HepG2 (cell line): Measurements from ENCODE around the gene TMEM86B. TPM values are rescaled to one million over a fixed set of nuclear protein-coding genes. Genes with fewer than 3 reads are reported as not detected.

ENCODE experiments used
- ATAC-seq: fragments of 200-7000 bp; cut with Tn5 transposase; 3 replicates; pipeline ENCODE4 v1.9.1; 2020; ENCODE audit warnings: mild to moderate bottlenecking, moderate library complexity
- BruUV-seq: library from RNA; stranded (reverse); fragments of 400-500 nt; replicated peaks from 2 replicates; lab custom pipeline; 2021; lab: Mats Ljungman, UMichigan
- CTCF ChIA-PET: fragments of 300-600 bp; formaldehyde crosslinking; extraction: SDS; loops from one replicate; lab custom pipeline; 2021; ENCODE audit warnings: low total read pairs, inconsistent platforms, low intra/inter-chr PET ratio; lab: Yijun Ruan, JAX
- POLR2A ChIA-PET: fragments of 350-600 bp; sonication (Branson Sonifier 250); formaldehyde crosslinking; loops from one replicate; lab custom pipeline; 2020; ENCODE audit warnings: antibody characterized with exemption, inconsistent platforms; lab: Yijun Ruan, JAX
- DNase-seq: peaks from one replicate; pipeline ENCODE4 v3.0.0-alpha.2; 2015; ENCODE audit warnings: low spot score
- FAIRE-seq: peaks from 3 replicates; lab custom pipeline; 2011; peaks lifted over from hg19 to GRCh38; lab: Jason Lieb, UNC
- H2AFZ ChIP-seq: one replicate; pipeline ENCODE4 v1.6.1; 2011; ENCODE audit warnings: low read length, inconsistent platforms
- H3K27ac ChIP-seq: fragments of 300-600 bp; 3 replicates; pipeline ENCODE4 v1.8.0; 2011; ENCODE audit warnings: mixed run types, mild to moderate bottlenecking, mixed read lengths, low read length, inconsistent platforms; ENCODE audit not compliant: insufficient read depth; ENCODE audit errors: extremely low read length
- H3K27me3 ChIP-seq, 2 experiments: fragments of 200-600 bp in 1 of 2; 2 replicates in 1 of 2; 3 replicates in 1 of 2; pipeline versions ENCODE4 v1.6.0 to v1.8.0; 2011; ENCODE audit warnings: low read length in 2 of 2, mild to moderate bottlenecking in 2 of 2, moderate library complexity in 2 of 2, inconsistent platforms in 1 of 2; ENCODE audit not compliant: insufficient read depth in 2 of 2, control insufficient read depth in 1 of 2
- H3K36me3 ChIP-seq, 2 experiments: fragments of 200-600 bp in 1 of 2; replicated peaks in 1 of 2; 2 replicates in 1 of 2; 3 replicates in 1 of 2; pipeline versions ENCODE4 v1.5.1 to v1.8.0; 2011; ENCODE audit warnings: low read length in 2 of 2, inconsistent platforms in 1 of 2; ENCODE audit not compliant: insufficient read depth in 2 of 2, control insufficient read depth in 1 of 2
- H3K4me1 ChIP-seq: 2 replicates; pipeline ENCODE4 v1.5.1; 2012; ENCODE audit warnings: low read length, inconsistent platforms; ENCODE audit not compliant: insufficient read depth
- H3K4me2 ChIP-seq: 2 replicates; pipeline ENCODE4 v1.6.0; 2011; ENCODE audit warnings: low read depth, low read length, inconsistent platforms
- H3K4me3 ChIP-seq, 3 experiments: fragments of 200-600 bp in 1 of 3; sonication (generic), shearing (Covaris generic) in 1 of 3; replicated peaks in 1 of 3; 2 replicates each; pipeline ENCODE4 v1.5.1; 2011 to 2016; ENCODE audit warnings: low read length in 3 of 3, inconsistent platforms in 2 of 3, low read depth in 2 of 3, mild to moderate bottlenecking in 2 of 3, control low read depth in 1 of 3, mixed read lengths in 1 of 3; ENCODE audit not compliant: insufficient read depth in 1 of 3
- H3K79me2 ChIP-seq: one replicate; pipeline ENCODE4 v1.6.1; 2011; ENCODE audit warnings: low read length, inconsistent platforms; ENCODE audit not compliant: insufficient read depth
- H3K9ac ChIP-seq: 2 replicates; pipeline ENCODE4 v1.6.0; 2011; ENCODE audit warnings: mild to moderate bottlenecking, low read depth, low read length, inconsistent platforms; ENCODE audit not compliant: insufficient read depth
- H3K9me3 ChIP-seq: 2 replicates; pipeline ENCODE4 v1.5.1; 2012; ENCODE audit warnings: mild to moderate bottlenecking, low read length
- H4K20me1 ChIP-seq: 2 replicates; pipeline ENCODE4 v1.6.0; 2011; ENCODE audit warnings: inconsistent platforms, mild to moderate bottlenecking, low read length, moderate library complexity; ENCODE audit not compliant: insufficient read depth
- CBX2 ChIP-seq, 2 experiments: fragments of 200-600 bp in 1 of 2; sonication (generic); formaldehyde crosslinking in 1 of 2; IDR thresholded peaks; 2 replicates each; pipeline versions ENCODE4 v1.7.0 to v1.8.1; 2018 to 2022; ENCODE audit warnings: low read depth in 2 of 2, low read length in 1 of 2, mild to moderate bottlenecking in 1 of 2, missing genetic modification reagents in 1 of 2
- FLYWCH1 ChIP-seq: sonication (generic); formaldehyde crosslinking; IDR thresholded peaks from 2 replicates; pipeline ENCODE4 v1.8.1; 2023; ENCODE audit warnings: mild to moderate bottlenecking, missing genetic modification reagents
- FOXJ3 ChIP-seq: sonication (generic); formaldehyde crosslinking; IDR thresholded peaks from 2 replicates; pipeline ENCODE4 v1.4.0; 2020; ENCODE audit warnings: missing genetic modification reagents, mild to moderate bottlenecking, borderline replicate concordance
- GFI1 ChIP-seq: sonication (generic); formaldehyde crosslinking; IDR thresholded peaks from 2 replicates; pipeline ENCODE4 v1.5.0; 2020; ENCODE audit warnings: missing genetic modification reagents, mild to moderate bottlenecking, borderline replicate concordance
- NFATC3 ChIP-seq: sonication (generic); formaldehyde crosslinking; IDR thresholded peaks from 2 replicates; pipeline ENCODE4 v1.5.1; 2020; ENCODE audit warnings: mild to moderate bottlenecking, missing genetic modification reagents
- NFIC ChIP-seq: IDR thresholded peaks from 2 replicates; pipeline ENCODE4 v1.6.1; 2012; ENCODE audit warnings: mild to moderate bottlenecking, low read length, inconsistent platforms
- PHF21A ChIP-seq: sonication (generic); formaldehyde crosslinking; IDR thresholded peaks from 2 replicates; pipeline ENCODE4 v1.5.0; 2020; ENCODE audit warnings: mild to moderate bottlenecking, missing genetic modification reagents
- SOX5 ChIP-seq: IDR thresholded peaks from 2 replicates; pipeline ENCODE4 v1.6.1; 2016; ENCODE audit warnings: borderline replicate concordance
- ZBTB34 ChIP-seq: sonication (generic); formaldehyde crosslinking; IDR thresholded peaks from 2 replicates; pipeline ENCODE4 v1.8.0; 2022; ENCODE audit warnings: mild to moderate bottlenecking, missing genetic modification reagents
- ZFP36 ChIP-seq: fragments of 150-350 bp; IDR thresholded peaks from 2 replicates; pipeline ENCODE4 v1.6.1; 2018; ENCODE audit warnings: borderline replicate concordance, low read length, low read depth; ENCODE audit not compliant: partially characterized antibody
- ZFP62 ChIP-seq: sonication (generic); formaldehyde crosslinking; IDR thresholded peaks from 2 replicates; pipeline ENCODE4 v1.4.0; 2020; ENCODE audit warnings: missing genetic modification reagents
- ZNF124 ChIP-seq: sonication (generic); formaldehyde crosslinking; IDR thresholded peaks from 2 replicates; pipeline ENCODE4 v1.4.0; 2020; ENCODE audit warnings: missing genetic modification reagents
- ZNF451 ChIP-seq: sonication (generic); formaldehyde crosslinking; IDR thresholded peaks from 2 replicates; pipeline ENCODE4 v1.5.0; 2020; ENCODE audit warnings: mild to moderate bottlenecking, missing genetic modification reagents
- ZNF460 ChIP-seq: sonication (generic); formaldehyde crosslinking; IDR thresholded peaks from 2 replicates; pipeline ENCODE4 v1.5.1; 2020; ENCODE audit warnings: missing genetic modification reagents, mild to moderate bottlenecking, borderline replicate concordance
- ZNF576 ChIP-seq: sonication (generic); formaldehyde crosslinking; IDR thresholded peaks from 2 replicates; pipeline ENCODE4 v1.4.0; 2020; ENCODE audit warnings: mild to moderate bottlenecking, missing genetic modification reagents
- ZNF773 ChIP-seq: sonication (generic); formaldehyde crosslinking; IDR thresholded peaks from 2 replicates; pipeline ENCODE4 v1.4.0; 2020; ENCODE audit warnings: missing genetic modification reagents, borderline replicate concordance
- WGBS: methylation state at CpG from one replicate; pipeline ENCODE4 v1.1.6; 2017; ENCODE audit warnings: low lambda C conversion rate; 5-methylcytosine and 5-hydroxymethylcytosine counted together
- in situ Hi-C: cut with HindIII; loops from 2 replicates; pipeline ENCODE4 v1.10.0; 2017; ENCODE audit warnings: low pct_unique_long_range_greater_than_20kb; ENCODE audit not compliant: extremely low pct_ligation_motif_present
- intact Hi-C: fragments of 100-400 bp; cut with micrococcal nuclease; formaldehyde crosslinking; loops from one replicate; pipeline ENCODE4 v1.10.0; 2022; ENCODE audit not compliant: unreplicated experiment
- polyA plus RNA-seq, 8 experiments: library from polyadenylated mRNA; depleted of rRNA in 3 of 8; stranded (reverse) in 7 of 8; unstranded in 1 of 8; fragments of >200 nt; fragmentation: Illumina TruSeq in 4 of 8; extraction: Trizol in 4 of 8; gene quantifications; 2 replicates each; pipeline versions ENCODE4 v1.2.1 to v1.2.3, GENCODE V29; 2011 to 2016; ENCODE audit warnings: low read depth in 4 of 8, missing spikeins in 1 of 8, mixed read lengths in 1 of 8; ENCODE audit not compliant: insufficient read depth in 1 of 8
- total RNA-seq, 5 experiments: library from RNA; depleted of rRNA; stranded (reverse); fragments of >200 nt; fragmentation: Illumina TruSeq; extraction: Trizol; gene quantifications; 2 replicates each; pipeline ENCODE4 v1.2.3, GENCODE V29; 2016; ENCODE audit warnings: low read depth in 1 of 5

TMEM86B gene
- total and polyA plus RNA-seq, 2 of the 13 experiments (the other 11 are each of a cell fraction or from before 2014, with no cell fraction given) = 7.7 to 9.6 TPM

DNA sequence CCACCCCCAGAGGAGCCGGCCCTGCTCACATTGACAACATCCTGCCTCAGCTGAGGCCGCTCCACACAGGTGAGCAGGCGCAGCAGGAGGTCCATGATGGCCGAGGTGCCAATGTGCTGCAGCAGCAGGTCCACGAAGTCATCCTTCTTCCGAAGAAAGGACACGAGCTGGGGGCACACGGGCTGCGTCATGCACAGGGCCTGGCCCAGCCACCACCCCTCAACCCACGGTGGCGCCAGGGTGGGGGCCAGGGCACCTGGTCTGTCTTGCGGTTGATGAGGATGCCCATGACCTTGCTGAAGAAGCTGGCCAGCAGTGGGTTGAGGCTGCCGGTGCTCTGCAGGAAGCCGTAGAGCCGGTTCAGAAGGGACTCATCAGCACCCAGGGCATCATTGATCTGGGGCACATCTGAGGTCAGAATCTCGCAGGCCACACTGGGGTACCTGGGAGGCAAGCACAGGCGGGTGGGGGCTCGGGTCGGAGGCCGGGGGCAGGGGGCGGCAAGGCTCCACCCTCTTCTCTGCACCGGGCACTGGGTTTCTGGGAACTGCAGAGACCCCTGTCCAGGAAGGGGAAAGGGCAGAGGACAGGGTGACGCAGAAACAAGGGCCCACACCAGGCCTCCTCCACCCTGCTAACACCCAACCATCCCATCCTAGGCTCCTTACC is 16.8 kb upstream of the TMEM86B start:
- peaks cover 31% of the 10 kb centered on the region for H3K79me2 ChIP-seq
- POLR2A ChIA-PET = interaction anchor here (2.2 kb wide), 1 partner anchor 14 kb away, joined by 8 read pairs; the partner anchor contains the start of gene PPP6R1
- H3K27me3 ChIP-seq = no peaks in the 10 kb centered on the region
- BruUV-seq = no TSS peak
- no peak for ATAC-seq
- H4K20me1 ChIP-seq = peaks cover 29% of the 10 kb centered on the region; the same call in 1 of the 2 replicates
- no peak overlapping the region for H3K9ac ChIP-seq
- intact Hi-C loops (no loop called here), in situ Hi-C loops (no loop called here)
- peaks cover 15% of the 10 kb centered on the region for H3K4me1 ChIP-seq
- 98% methylated on average over 10 of the region's 23 CpGs for WGBS
- no peak overlapping the region for H2AFZ ChIP-seq
- no peak overlapping the region for H3K4me3 ChIP-seq
- no peak overlapping the region for H3K4me2 ChIP-seq
- no peak for FAIRE-seq
- no peak overlapping the region for H3K27ac ChIP-seq
- peaks cover 40 to 79% of the 10 kb centered on the region in 2 experiments for H3K36me3 ChIP-seq
- no peak for DNase-seq
- no peak for TF ChIP-seq FOXJ3 (CRISPR knock-in tag)
- no peak for TF ChIP-seq ZNF773 (CRISPR knock-in tag)
- no peak for TF ChIP-seq NFATC3 (CRISPR knock-in tag)
- TF ChIP-seq ZNF124 (CRISPR knock-in tag) = no peak
- TF ChIP-seq NFIC = no peak
- no peak for TF ChIP-seq ZFP62 (CRISPR knock-in tag)
- no peak for TF ChIP-seq ZNF576 (CRISPR knock-in tag)
- no peak for TF ChIP-seq CBX2 (IDR thresholded peaks at IDR 0.05; ENCODE audit: low read depth, low read length)
- no peak for TF ChIP-seq CBX2 (CRISPR knock-in tag; IDR thresholded peaks at IDR 0.05; ENCODE audit: low read depth)
- no peak for TF ChIP-seq ZFP36
- TF ChIP-seq ZNF460 (CRISPR knock-in tag) = no peak
- TF ChIP-seq ZBTB34 (CRISPR knock-in tag) = no peak
- no peak for TF ChIP-seq SOX5
- TF ChIP-seq ZNF451 (CRISPR knock-in tag) = no peak
- TF ChIP-seq GFI1 (CRISPR knock-in tag) = no peak
- no peak for TF ChIP-seq FLYWCH1 (CRISPR knock-in tag)
- no peak for TF ChIP-seq PHF21A (CRISPR knock-in tag)
- no peaks in the 10 kb centered on the region for H3K9me3 ChIP-seq
- CTCF ChIA-PET = no interaction called here
